GM21390 (cell line): ENCODE measurements around the gene CHD8.
A peak's percentile ranks its signal among the peaks of the same experiment; 100 is the strongest.
"Not testable (repeated sequence)": the region's sequence is repeated elsewhere in the genome, so short reads cannot be mapped to it uniquely, and the experiment has no call there.

ENCODE experiments used
- ATAC-seq: cut with Tn5 transposase; IDR thresholded peaks from one replicate; pipeline ENCODE4 v1.9.1; 2021; ENCODE audit not compliant: unreplicated experiment

CHD8 gene, protein sequence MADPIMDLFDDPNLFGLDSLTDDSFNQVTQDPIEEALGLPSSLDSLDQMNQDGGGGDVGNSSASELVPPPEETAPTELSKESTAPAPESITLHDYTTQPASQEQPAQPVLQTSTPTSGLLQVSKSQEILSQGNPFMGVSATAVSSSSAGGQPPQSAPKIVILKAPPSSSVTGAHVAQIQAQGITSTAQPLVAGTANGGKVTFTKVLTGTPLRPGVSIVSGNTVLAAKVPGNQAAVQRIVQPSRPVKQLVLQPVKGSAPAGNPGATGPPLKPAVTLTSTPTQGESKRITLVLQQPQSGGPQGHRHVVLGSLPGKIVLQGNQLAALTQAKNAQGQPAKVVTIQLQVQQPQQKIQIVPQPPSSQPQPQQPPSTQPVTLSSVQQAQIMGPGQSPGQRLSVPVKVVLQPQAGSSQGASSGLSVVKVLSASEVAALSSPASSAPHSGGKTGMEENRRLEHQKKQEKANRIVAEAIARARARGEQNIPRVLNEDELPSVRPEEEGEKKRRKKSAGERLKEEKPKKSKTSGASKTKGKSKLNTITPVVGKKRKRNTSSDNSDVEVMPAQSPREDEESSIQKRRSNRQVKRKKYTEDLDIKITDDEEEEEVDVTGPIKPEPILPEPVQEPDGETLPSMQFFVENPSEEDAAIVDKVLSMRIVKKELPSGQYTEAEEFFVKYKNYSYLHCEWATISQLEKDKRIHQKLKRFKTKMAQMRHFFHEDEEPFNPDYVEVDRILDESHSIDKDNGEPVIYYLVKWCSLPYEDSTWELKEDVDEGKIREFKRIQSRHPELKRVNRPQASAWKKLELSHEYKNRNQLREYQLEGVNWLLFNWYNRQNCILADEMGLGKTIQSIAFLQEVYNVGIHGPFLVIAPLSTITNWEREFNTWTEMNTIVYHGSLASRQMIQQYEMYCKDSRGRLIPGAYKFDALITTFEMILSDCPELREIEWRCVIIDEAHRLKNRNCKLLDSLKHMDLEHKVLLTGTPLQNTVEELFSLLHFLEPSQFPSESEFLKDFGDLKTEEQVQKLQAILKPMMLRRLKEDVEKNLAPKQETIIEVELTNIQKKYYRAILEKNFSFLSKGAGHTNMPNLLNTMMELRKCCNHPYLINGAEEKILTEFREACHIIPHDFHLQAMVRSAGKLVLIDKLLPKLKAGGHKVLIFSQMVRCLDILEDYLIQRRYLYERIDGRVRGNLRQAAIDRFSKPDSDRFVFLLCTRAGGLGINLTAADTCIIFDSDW (N-terminal part only)

GRCh38 chr14:21455912-21456667, at the start of gene CHD8:
Gene CHD8 (minus strand): TSS chr14:21456123. CDS start chr14:21431643, 24,480 bp downstream.
- peak; percentile 93 for ATAC-seq

GRCh38 chr14:21505012-21505553, 49.2 kb upstream of the CHD8 start:
- peak; percentile 75 for ATAC-seq

DNA sequence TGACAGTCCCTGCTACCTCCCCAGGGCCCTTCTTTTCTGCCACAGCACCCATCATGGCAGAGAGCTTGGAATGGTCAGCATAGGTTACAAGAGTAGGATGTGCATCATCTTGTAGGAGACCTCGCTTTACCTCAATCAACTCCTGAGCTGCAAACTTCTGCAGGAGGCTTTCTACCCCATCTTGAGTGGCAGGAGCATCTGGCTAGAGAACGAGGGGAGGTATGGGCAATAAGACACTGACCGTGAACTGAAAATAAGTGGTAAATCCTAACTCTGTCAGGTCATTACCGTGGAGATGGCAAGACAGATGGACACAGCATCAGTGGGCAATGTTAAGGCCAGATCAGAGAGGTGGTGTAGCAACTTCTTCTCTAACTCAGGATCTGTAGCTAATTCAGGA, 47.5 kb upstream of the CHD8 start:
- no peak for ATAC-seq

GRCh38 chr14:21501568-21501967, 45.6 kb upstream of the CHD8 start:
- ATAC-seq: no peak

DNA sequence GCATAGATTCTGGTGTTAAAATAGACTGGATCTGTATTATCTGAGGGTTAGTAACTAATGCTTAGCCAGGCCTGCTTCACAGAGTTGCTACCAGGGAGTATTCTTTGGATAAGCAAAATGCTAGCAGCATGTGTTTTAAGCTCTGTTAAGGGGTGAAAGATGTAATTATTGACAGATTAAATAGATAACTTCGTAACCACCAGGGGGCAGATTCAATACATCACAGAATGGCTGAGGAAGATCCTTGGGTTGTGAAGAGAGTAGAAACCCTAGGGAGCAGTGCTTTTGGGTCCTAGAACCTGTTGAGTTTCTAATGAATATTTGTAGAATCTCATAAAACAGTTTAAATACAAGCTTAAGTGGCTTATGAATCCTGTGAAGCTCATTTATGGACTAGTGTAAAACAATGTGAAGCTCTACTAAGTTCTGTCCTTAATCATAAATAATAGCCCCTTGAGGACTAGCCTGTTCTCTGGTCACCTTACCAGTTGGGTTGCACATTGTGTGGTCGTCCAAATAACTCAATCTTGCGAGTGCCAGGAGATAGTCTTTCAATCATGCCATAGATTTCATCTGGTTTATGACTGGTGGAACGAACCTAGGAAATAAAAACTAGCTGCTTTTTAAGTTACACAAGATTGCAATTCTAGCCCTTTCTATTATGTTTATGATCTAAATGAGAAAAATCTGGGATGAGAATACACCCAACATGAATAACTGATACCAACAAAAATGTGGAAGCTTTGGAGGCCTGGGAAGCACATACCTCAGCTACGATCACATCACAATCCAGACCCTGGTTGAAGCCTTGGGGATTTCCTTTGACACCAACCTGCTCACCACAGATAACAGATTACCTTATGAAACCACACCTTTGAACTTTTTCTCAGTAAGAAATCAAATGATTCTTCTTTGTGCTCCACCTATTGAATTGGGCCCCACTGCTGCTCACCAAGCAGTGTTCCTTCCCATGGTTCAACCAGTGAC, 42.9 kb upstream of the CHD8 start:
- ATAC-seq: no peak

DNA sequence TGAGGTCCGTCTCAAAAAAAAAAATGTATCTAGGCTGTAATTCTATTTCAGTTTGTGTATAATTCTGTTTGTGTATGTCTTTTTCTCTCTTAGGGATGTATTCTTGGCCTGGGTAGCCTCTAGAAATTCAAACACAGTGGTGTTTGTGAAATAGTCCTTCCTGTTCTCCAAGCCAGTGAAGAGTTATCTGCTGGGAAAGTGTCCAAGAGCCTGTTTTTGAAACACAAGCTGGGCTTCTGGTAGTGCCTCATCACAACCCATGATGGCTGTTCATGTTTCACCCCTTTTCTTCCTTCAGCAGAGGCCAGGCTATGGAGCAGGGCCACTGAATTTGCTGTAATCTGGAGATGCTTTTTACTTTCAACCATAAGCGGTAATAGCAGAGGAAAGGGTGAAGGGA, 40.5 kb upstream of the CHD8 start:
- ATAC-seq: no peak

- no peak for ATAC-seq
Observed at GRCh38 chr14:21494902-21495762, 39.2 kb upstream of the CHD8 start.

- ATAC-seq: no peak
Observed at GRCh38 chr14:21486640-21487087, 30.7 kb upstream of the CHD8 start.

DNA sequence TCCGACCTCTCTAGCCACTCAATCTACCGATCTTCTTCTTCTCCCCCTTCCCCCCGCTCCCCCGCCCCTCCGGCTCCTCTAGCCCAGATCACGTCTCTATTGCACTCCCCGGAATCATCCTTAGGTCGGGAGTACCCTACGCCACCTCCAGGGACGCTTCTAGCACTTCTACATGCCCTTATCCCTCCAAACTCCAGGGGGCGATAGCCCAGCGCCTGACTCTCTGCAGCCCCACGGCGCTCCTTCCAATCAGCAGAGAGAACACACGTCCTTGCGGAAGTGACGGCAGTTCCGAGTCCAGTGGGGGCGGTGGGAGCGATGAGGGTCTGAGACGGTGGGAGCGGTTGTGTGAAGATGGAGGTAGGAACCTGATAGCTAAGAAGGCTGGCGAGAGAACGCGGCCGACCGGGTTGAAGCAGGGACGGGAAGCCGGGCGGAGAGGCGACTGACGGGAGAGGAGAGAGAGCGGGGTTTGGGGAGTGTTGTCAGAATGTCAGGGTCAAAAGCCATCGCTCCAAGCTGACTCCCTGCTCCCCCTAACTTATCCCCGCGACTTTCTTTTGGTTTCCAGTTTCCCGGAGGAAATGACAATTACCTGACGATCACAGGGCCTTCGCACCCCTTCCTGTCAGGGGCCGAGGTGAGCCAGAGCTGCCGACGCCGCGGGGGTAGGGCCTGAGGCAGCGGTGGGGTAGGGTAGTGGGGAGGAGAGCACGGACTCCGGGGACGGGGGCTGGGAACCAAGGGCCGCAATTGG, 21.2 kb upstream of the CHD8 start, which contains the start of the genes RAB2B and TOX4:
RAB2B (minus strand) TSS at position 35 of the 757 bp plus-strand sequence. CDS start 87 bp downstream, outside the sequence.
TOX4 (plus strand) TSS at position 271 of the 757 bp plus-strand sequence; CDS start at position 355, 84 bp downstream.
- ATAC-seq: peak; percentile 100

DNA sequence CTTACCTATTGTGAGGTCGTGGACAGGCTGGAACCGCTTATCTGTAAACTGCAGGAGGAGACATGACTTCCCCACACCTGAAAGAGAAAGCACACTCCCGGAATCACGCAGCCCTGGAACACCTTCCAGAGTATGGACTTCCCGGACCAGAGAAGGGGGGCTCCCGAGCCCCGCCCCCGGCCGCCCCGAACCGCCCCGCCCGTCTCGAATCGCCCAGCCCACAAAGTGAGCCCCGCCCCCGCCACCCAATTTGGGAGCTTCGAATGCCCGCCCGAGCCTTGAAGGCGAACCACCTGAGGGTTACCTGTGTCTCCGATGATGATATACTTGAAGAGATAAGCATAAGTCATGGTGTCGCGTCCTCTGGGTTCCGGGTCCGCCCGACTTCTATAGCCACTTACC, 20.6 kb upstream of the CHD8 start:
- ATAC-seq: peak; percentile 28

- ATAC-seq: no peak
Observed at GRCh38 chr14:21475767-21476522, 20.0 kb upstream of the CHD8 start.

DNA sequence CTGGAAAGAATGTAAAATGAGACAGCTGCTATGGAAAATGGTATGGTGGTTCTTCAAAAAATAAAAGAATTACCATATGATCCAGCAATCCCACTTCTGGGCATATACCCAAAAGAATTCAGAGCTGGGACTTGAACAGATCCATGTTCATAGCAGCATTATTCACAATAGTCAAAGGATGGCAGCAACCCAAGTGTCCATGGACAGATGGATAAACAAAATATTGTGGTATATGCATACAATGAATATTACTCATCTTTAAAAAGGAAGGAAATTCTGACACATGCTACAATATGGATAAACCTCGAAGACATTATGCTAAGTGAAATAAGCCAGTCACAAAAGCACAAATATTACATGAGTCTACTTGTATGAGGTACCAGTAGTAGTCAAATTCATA, 11.7 kb upstream of the CHD8 start:
- ATAC-seq: no peak

- peak; percentile 15 for ATAC-seq
Observed at GRCh38 chr14:21455592-21455911, 371 bp downstream of the CHD8 start.

DNA sequence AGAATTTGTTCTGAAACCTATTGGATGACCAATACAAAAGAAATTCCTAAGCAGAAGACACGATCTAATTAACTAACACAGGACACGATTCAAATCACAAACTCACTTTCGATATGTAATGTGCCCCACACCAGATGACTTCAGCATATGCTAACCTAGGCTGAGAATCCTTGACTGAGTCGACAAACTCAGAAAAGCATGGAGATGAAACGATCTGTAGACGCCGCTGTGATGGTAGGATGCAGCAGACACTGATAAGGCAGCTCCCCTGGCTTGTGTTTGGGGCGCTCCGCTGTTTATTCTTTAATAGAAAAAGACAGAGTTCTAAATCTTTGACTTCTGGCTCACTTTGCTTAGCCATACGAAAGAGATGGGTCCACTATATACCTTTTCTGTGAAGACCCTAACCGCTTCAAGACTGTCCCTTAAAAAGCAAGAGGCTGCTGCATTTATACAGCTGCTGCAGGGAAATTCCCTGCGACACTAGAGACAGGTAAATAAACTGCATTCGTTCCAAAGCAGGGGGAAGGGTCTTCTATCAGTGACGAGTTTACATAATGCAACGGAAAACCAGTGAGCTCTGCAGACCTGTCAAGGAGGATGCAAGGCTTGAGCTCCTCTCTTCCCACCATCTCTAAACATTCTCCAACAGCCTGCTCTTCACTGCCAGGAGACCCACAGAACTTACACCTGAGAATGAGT, 929 bp downstream of the CHD8 start:
- no peak for ATAC-seq

- ATAC-seq: no peak
Observed at GRCh38 chr14:21449899-21450216, 6.1 kb downstream of the CHD8 start.

DNA sequence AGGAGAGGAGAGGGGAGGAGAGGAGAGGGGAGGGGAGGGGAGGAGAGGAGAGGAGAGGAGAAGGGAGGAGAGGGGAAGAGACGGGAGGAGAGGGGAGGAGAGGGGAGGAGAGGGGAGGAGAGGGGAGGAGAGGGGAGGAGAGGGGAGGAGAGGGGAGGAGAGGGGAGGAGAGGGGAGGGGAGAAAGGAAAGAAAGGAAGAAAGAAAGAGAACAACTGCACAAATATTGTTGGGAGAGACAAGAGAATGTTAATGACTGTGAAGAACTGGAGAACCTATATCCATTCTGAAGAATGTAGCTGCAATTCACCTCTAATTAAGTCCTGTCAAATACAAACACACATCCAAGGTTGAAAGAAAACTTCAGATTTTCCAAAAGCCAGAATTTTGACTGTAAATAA, 13.3 kb downstream of the CHD8 start:
- ATAC-seq: not testable (repeated sequence)
